Activated CD8-positive, alpha-beta memory T cell treated with anti-CD3 and anti-CD28 coated beads, Interleukin-2, amount 10 ng/mL, durations not matched to agents 7 days and 5 days (primary cell): Measurements from ENCODE around the gene APRT. TPM values are rescaled to one million over a fixed set of nuclear protein-coding genes. Genes with fewer than 3 reads are reported as not detected.

Source experiments
- ATAC-seq: fragments of 150-1000 bp; cut with Tn5 transposase; one replicate; pipeline ENCODE4 v1.10.0; 2021; ENCODE audit warnings: moderate library complexity
- CTCF ChIA-PET: fragments of 350-600 bp; sonication (Branson Sonifier 250); formaldehyde crosslinking; loops from one replicate; lab custom pipeline; 2021; ENCODE audit warnings: antibody characterized with exemption; lab: Charles Lee
- DNase-seq: peaks from one replicate; pipeline ENCODE4 v3.0.0-alpha.2; 2020
- H3K27ac Mint-ChIP-seq: one replicate; pipeline ENCODE4 v1.8.0; 2021; ENCODE audit warnings: mild to moderate bottlenecking, mixed read lengths
- H3K27me3 Mint-ChIP-seq: one replicate; pipeline ENCODE4 v1.8.0; 2021; ENCODE audit warnings: mixed read lengths
- H3K36me3 Mint-ChIP-seq: one replicate; pipeline ENCODE4 v1.8.0; 2021; ENCODE audit warnings: mild to moderate bottlenecking, mixed read lengths
- H3K4me1 Mint-ChIP-seq: one replicate; pipeline ENCODE4 v1.8.0; 2021; ENCODE audit warnings: mixed read lengths
- H3K4me3 Mint-ChIP-seq: one replicate; pipeline ENCODE4 v1.8.0; 2021; ENCODE audit warnings: mild to moderate bottlenecking, moderate library complexity, mixed read lengths
- H3K9me3 Mint-ChIP-seq: one replicate; pipeline ENCODE4 v1.8.0; 2022; ENCODE audit warnings: low read depth, mixed read lengths
- total RNA-seq, 2 experiments: library from RNA; stranded (reverse); gene quantifications; one replicate each; pipeline ENCODE4 v1.2.3, GENCODE V29; 2021

APRT gene
- total RNA-seq, 2 experiments from 2014 or later, result 127 to 148 TPM

DNA sequence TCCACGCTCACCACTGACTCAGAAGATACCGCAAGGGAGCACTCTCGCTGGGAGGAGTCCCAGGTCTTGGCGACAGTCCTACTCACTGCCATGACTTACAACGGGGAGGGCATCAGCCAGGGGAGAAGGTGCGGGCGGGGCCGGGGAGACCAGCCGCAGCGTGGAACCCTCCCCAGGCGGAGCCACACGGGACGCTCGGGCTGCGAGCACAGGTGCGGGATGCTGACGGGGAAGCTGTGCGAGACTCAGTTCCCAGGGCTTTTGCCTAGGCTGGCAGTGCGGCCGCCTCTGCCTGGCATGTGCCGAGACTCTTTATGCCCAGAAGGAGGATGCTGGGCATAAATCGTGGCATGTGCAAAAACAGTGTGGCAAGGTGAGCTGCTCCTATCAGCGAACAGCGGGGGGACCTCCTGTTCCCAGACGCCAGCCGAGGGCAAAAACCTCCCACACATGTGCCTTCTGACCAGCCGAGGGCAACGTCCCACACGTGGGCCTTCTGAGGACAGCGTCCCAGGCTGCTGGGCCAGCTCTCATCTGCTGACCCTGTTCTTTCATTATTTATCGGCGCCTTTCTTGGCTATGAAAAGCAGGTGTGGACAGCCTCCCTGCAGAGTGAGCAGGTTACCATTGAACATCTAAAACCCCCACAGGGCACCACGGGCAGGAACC is 38.9 kb upstream of the APRT start:
- H3K4me1 Mint-ChIP-seq, result peaks cover 16% of the 10 kb centered on the region
- no peak overlapping the region for H3K4me3 Mint-ChIP-seq
- H3K9me3 Mint-ChIP-seq, result no peaks in the 10 kb centered on the region
- no peak for DNase-seq
- CTCF ChIA-PET, result interaction anchor here (1.9 kb wide), 1 partner anchor 113 kb away, joined by 7 read pairs; no protein-coding TSS in a partner anchor
- H3K27ac Mint-ChIP-seq, result no peak overlapping the region
- H3K36me3 Mint-ChIP-seq, result no peaks in the 10 kb centered on the region
- ATAC-seq, result no peak
- H3K27me3 Mint-ChIP-seq, result no peaks in the 10 kb centered on the region

DNA sequence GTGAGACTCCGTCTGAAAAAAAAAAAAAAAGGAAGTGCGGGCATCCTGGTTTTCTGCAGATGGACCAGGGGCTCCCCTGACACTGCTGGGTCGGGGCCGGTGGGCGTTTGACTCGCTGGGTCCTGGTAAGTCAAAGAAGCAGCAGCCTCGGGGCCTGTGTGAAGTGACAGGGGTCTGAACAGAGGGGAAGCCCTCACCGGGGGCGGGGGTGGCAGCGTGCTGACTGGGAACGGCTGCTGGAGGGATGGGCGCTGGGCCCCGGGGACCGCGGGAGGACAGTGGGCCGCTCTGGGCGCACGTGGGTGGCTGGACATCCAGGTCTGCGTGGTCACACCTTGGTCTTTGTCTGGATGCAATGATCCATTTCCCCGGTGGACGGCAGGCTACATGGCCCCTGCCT is 36.8 kb upstream of the APRT start:
- no peak overlapping the region for H3K27ac Mint-ChIP-seq
- H3K4me3 Mint-ChIP-seq, result no peak overlapping the region
- DNase-seq, result no peak
- no peaks in the 10 kb centered on the region for H3K36me3 Mint-ChIP-seq
- CTCF ChIA-PET, result interaction anchor here (0.9 to 1.1 kb wide), 1 partner anchor 9 kb away, joined by 3 read pairs; no protein-coding TSS in a partner anchor
- ATAC-seq, result no peak
- H3K27me3 Mint-ChIP-seq, result no peaks in the 10 kb centered on the region
- no peaks in the 10 kb centered on the region for H3K9me3 Mint-ChIP-seq
- H3K4me1 Mint-ChIP-seq, result no peaks in the 10 kb centered on the region

- Mint-ChIP-seq H3K27ac (no peak overlapping the region), H3K36me3 (no peaks in the 10 kb centered on the region), H3K4me3 (no peak overlapping the region), H3K4me1 (no peaks in the 10 kb centered on the region), H3K27me3 (no peaks in the 10 kb centered on the region), H3K9me3 (no peaks in the 10 kb centered on the region)
- no peak for DNase-seq
- no peak for ATAC-seq
- CTCF ChIA-PET, result interaction anchor here (0.9 kb wide), 1 partner anchor 10 kb away, joined by 3 read pairs; no protein-coding TSS in a partner anchor
Measured at GRCh38 chr16:88847654-88848053, 35.9 kb upstream of the APRT start.

DNA sequence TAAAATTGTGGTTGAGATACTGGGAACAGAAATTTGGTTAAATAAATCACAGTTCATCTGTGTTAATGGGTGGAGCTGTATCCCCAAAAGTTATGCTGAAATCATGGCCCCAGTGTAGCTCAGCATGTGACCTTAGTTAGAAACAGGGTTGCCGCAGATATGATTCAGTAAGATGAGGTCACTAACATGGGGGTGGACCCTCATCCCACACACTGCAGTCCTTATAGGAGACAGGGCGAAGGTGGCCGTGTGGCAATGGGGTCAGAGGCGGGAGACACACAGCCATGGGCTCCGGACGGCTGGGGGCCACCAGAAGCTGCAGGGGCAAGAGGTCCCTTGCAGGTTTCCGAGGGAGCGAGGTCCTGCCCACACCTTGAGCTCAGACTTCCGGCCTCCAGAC is 34.4 kb upstream of the APRT start:
- no peak for DNase-seq
- no peaks in the 10 kb centered on the region for H3K27me3 Mint-ChIP-seq
- no peak overlapping the region for H3K27ac Mint-ChIP-seq
- H3K4me3 Mint-ChIP-seq, result no peak overlapping the region
- peaks cover 5% of the 10 kb centered on the region for H3K4me1 Mint-ChIP-seq
- CTCF ChIA-PET, result interaction anchor here (2.0 kb wide), 1 partner anchor 11 kb away, joined by 7 read pairs; the partner anchor contains the start of genes GALNS and TRAPPC2L
- H3K36me3 Mint-ChIP-seq, result no peaks in the 10 kb centered on the region
- ATAC-seq, result no peak
- no peaks in the 10 kb centered on the region for H3K9me3 Mint-ChIP-seq

GRCh38 chr16:88844419-88845036 is 32.8 kb upstream of the APRT start:
- no peaks in the 10 kb centered on the region for H3K36me3 Mint-ChIP-seq
- CTCF ChIA-PET, result no interaction called here
- H3K4me3 Mint-ChIP-seq, result no peak overlapping the region
- H3K27ac Mint-ChIP-seq, result no peak overlapping the region
- no peak for ATAC-seq
- DNase-seq, result no peak
- H3K4me1 Mint-ChIP-seq, result peaks cover 5% of the 10 kb centered on the region
- H3K9me3 Mint-ChIP-seq, result no peaks in the 10 kb centered on the region
- H3K27me3 Mint-ChIP-seq, result no peaks in the 10 kb centered on the region

- DNase-seq (no peak), ATAC-seq (no peak)
- H3K27ac Mint-ChIP-seq, result no peak overlapping the region
- no peaks in the 10 kb centered on the region for H3K27me3 Mint-ChIP-seq
- CTCF ChIA-PET, result no interaction called here
- peaks cover 5% of the 10 kb centered on the region for H3K4me1 Mint-ChIP-seq
- no peaks in the 10 kb centered on the region for H3K36me3 Mint-ChIP-seq
- H3K4me3 Mint-ChIP-seq, result no peak overlapping the region
- no peaks in the 10 kb centered on the region for H3K9me3 Mint-ChIP-seq
Measured at GRCh38 chr16:88843256-88843655, 31.5 kb upstream of the APRT start.

DNA sequence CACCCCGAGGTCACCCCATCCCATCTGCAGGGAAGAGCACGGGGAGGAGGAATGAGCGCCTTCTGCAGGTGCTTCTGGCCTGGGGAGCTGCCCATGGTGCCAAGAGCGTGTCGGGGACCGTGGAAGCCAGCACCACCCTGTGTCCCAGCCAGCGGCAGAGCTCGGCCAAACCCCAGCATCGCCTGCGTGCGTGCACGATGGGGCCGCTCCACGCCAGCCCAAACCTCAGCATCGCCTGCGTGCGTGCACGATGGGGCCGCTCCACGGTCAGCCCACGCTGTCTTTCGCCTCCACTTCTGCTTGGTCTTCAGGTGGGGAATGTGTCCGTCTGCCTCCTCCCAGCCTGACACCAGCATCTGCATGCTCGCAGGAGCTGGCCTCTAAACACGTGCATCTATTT is 31.1 kb upstream of the APRT start:
- no peak overlapping the region for H3K27ac Mint-ChIP-seq
- CTCF ChIA-PET, result no interaction called here
- H3K9me3 Mint-ChIP-seq, result no peaks in the 10 kb centered on the region
- H3K36me3 Mint-ChIP-seq, result no peaks in the 10 kb centered on the region
- ATAC-seq, result no peak
- no peak overlapping the region for H3K4me3 Mint-ChIP-seq
- no peaks in the 10 kb centered on the region for H3K27me3 Mint-ChIP-seq
- no peak for DNase-seq
- H3K4me1 Mint-ChIP-seq, result peaks cover 5% of the 10 kb centered on the region

GRCh38 chr16:88842308-88842756 is 30.6 kb upstream of the APRT start:
- DNase-seq (no peak), ATAC-seq (no peak)
- CTCF ChIA-PET, result no interaction called here
- H3K36me3 Mint-ChIP-seq, result no peaks in the 10 kb centered on the region
- no peaks in the 10 kb centered on the region for H3K9me3 Mint-ChIP-seq
- no peak overlapping the region for H3K27ac Mint-ChIP-seq
- H3K4me1 Mint-ChIP-seq, result peaks cover 5% of the 10 kb centered on the region
- no peaks in the 10 kb centered on the region for H3K27me3 Mint-ChIP-seq
- no peak overlapping the region for H3K4me3 Mint-ChIP-seq

DNA sequence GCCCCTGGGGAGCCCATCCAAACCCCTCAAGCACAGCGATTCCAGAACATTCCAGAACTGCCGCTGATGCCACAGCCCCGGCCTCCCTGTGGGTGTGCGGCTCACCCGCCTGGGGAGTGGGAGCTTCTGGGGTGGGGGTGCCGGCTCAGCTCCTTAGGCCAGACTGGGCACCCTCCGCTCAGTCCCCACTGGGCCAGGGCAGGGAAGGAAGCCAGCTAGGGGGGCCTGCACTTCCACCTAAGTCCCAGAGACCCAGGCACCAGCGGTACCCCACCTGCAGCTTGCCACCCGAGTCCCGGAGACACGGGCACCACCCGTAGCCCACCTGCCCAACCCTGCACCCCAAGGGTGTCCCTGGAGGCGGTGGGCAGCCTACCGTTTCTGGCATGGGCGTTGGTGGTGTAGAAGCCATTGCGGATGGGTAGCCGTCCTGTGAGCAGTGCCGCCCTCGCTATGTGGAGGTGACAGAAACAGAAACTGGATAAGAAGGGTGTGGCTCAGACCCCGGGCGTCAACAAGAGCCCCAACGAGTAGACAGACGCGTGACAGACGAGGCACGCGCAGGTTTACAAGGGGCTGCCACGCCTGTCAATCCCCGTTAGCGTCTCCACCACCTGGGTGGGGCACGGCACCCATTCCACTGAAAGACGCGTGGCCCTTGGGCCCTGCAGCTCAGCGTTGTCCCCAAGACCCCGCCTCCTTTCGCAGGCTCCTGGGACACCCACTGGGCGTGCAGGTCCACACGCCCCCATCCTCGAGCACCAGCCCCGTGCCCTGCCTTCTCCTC is 30.0 kb upstream of the APRT start:
- Mint-ChIP-seq H3K4me1 (peaks cover 5% of the 10 kb centered on the region), H3K9me3 (no peaks in the 10 kb centered on the region), H3K36me3 (no peaks in the 10 kb centered on the region), H3K27me3 (no peaks in the 10 kb centered on the region), H3K4me3 (no peak overlapping the region), H3K27ac (no peak overlapping the region)
- CTCF ChIA-PET, result no interaction called here
- ATAC-seq (peak; percentile 69), DNase-seq (no peak)

- CTCF ChIA-PET, result no interaction called here
- no peaks in the 10 kb centered on the region for H3K27me3 Mint-ChIP-seq
Measured at GRCh38 chr16:88840600-88841215, 29.0 kb upstream of the APRT start.

DNA sequence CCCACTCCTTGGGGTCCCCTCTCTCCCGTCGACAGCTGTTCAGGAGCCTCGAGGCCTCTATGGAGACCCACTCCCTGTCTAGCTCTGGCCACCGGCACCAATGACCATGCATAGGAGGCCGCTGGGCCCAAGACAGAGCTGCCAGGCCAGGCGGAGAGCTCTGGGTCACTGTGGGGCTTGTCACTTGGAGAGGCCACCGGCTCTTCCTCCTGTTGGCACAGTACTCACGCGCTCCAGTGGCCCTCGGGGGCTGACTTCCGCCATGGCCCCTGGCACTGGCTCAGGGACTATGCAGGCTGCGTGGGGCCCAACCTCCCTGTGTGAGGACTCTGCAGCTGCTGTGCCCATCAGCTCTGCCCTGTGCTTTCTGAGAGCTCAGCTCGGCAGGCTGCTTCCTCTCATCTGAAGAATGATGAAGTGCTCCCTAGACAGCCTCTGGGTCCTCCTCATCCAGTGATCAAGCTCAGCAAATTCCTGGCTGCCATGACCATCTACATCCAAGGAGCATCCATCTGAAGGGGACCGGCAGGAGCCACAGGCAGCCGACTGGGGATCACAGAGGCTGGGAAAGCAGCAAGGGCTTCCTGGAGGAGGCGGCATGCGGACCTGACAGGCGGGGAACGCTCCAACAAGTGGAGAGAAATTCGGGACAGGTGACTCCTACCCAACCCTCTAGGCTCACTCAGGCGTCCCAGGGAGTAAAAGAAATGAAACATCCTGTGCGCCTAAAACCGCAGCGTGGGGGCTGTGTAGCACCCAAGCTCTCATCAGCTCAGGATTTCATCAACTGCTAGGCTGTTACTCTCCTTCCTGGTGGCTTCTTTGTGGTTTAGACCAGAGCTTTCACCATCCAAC is 28.2 kb upstream of the APRT start:
- Mint-ChIP-seq H3K4me1 (peaks cover 5% of the 10 kb centered on the region), H3K27ac (no peak overlapping the region), H3K4me3 (no peak overlapping the region), H3K36me3 (no peaks in the 10 kb centered on the region), H3K27me3 (no peaks in the 10 kb centered on the region), H3K9me3 (no peaks in the 10 kb centered on the region)
- no peak for DNase-seq
- CTCF ChIA-PET, result no interaction called here
- no peak for ATAC-seq

More at GRCh38 chr16:88840600-88841215, 29.0 kb upstream of the APRT start:
- DNase-seq, result no peak
- H3K9me3 Mint-ChIP-seq, result no peaks in the 10 kb centered on the region
- no peak for ATAC-seq
- H3K4me1 Mint-ChIP-seq, result peaks cover 5% of the 10 kb centered on the region
- H3K27ac Mint-ChIP-seq, result no peak overlapping the region
- H3K36me3 Mint-ChIP-seq, result no peaks in the 10 kb centered on the region
- no peak overlapping the region for H3K4me3 Mint-ChIP-seq

DNA sequence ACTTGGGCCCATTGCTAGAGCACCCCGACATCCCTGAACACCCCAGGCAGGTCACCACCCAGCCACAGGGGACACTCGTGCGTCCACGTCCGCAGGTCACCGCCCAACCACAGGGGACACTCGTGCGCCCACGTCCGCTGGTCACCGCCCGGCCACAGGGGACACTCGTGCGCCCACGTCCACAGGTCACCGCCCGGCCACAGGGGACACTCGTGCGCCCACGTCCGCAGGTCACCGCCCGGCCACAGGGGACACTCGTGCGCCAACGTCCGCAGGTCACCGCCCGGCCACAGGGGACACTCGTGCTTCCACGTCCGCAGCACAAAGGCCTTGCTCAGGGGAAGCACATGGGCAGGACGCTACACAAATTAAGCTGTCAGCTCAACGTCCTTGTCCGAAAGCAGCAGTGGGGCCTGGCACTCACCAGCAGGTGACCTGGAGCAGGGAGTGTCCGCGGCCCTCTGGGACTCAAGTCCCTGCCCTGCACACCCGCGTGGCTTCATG is 27.4 kb upstream of the APRT start:
- Mint-ChIP-seq H3K36me3 (no peaks in the 10 kb centered on the region), H3K9me3 (no peaks in the 10 kb centered on the region), H3K27me3 (no peaks in the 10 kb centered on the region), H3K27ac (no peak overlapping the region), H3K4me1 (peaks cover 5% of the 10 kb centered on the region), H3K4me3 (no peak overlapping the region)
- no peak for ATAC-seq
- DNase-seq, result no peak
- CTCF ChIA-PET, result no interaction called here
